ENCODE results near the gene TIE1.

The TIE1 gene

DNA sequence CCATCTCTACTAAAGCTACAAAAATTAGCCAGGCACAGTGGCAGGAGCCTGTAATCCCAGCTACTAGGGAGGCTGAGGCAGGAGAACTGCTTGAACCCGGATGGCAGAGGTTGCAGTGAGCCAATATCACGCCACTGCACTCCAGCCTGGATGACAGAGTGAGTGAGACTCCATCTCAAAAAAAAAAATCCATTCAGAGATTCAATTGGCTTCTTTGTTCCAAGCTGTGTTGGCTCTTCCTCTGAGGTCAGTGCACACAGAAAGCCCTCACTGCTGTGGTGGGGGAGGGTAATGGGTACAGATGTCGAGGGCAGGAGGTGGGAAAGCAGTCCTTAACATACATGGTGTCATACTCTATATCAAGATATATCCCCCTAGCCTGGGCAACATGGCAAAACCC, 14.7 kb downstream of the TIE1 start:
- no peak for DNase-seq (ENCODE audit: low spot score)
- in situ Hi-C loops (cut with MboI; ENCODE audit: low sequenced_read_pairs, unreplicated experiment): no loop called here
- TF ChIP-seq, protein P1, sequence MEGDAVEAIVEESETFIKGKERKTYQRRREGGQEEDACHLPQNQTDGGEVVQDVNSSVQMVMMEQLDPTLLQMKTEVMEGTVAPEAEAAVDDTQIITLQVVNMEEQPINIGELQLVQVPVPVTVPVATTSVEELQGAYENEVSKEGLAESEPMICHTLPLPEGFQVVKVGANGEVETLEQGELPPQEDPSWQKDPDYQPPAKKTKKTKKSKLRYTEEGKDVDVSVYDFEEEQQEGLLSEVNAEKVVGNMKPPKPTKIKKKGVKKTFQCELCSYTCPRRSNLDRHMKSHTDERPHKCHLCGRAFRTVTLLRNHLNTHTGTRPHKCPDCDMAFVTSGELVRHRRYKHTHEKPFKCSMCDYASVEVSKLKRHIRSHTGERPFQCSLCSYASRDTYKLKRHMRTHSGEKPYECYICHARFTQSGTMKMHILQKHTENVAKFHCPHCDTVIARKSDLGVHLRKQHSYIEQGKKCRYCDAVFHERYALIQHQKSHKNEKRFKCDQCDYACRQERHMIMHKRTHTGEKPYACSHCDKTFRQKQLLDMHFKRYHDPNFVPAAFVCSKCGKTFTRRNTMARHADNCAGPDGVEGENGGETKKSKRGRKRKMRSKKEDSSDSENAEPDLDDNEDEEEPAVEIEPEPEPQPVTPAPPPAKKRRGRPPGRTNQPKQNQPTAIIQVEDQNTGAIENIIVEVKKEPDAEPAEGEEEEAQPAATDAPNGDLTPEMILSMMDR (IDR thresholded peaks at IDR 0.05; ENCODE audit: borderline replicate concordance, control extremely low read depth, extremely low read depth, insufficient read depth, missing control alignments): no peak

DNA sequence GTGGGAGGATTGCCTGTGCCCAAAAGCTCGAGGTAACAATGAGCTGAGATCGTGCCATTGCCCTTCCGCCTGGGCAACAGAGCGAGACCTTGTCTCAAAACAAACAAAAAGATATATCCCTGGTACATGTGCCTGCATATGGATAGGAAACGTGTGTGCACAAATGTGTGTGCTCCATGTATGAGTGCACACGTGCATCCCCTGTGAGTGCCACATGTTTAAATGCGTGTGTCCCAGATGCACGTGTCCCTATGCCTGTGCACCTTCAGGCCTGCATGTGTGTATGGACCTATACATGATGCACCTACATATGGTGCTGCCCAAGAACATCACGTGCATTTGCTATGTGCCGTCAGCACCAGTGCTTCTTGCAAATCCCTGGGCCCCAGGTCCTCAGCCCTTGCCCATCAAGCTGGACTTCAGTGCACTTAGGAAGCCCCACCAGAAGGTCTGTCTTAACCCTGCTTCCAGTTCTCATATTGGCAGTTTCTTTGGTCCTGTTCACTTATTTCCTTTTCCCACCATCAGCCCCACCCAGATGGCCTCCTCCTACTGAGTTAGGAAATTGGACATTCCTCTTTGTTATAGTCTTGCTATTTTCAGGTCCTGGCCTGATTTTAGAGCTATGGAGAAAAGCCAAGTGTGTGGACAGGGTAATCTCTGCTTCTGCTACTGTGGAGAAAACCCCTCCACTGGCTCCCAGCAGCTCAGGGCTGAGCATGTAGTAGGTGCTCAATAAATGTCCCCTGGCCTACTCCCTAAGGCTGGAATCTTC, 15.4 kb downstream of the TIE1 start:
- in situ Hi-C loops (cut with MboI; ENCODE audit: low sequenced_read_pairs, unreplicated experiment): no loop called here
- DNase-seq (ENCODE audit: low spot score): no peak
- TF ChIP-seq, protein P1 (IDR thresholded peaks at IDR 0.05; ENCODE audit: borderline replicate concordance, control extremely low read depth, extremely low read depth, insufficient read depth, missing control alignments): no peak

DNA sequence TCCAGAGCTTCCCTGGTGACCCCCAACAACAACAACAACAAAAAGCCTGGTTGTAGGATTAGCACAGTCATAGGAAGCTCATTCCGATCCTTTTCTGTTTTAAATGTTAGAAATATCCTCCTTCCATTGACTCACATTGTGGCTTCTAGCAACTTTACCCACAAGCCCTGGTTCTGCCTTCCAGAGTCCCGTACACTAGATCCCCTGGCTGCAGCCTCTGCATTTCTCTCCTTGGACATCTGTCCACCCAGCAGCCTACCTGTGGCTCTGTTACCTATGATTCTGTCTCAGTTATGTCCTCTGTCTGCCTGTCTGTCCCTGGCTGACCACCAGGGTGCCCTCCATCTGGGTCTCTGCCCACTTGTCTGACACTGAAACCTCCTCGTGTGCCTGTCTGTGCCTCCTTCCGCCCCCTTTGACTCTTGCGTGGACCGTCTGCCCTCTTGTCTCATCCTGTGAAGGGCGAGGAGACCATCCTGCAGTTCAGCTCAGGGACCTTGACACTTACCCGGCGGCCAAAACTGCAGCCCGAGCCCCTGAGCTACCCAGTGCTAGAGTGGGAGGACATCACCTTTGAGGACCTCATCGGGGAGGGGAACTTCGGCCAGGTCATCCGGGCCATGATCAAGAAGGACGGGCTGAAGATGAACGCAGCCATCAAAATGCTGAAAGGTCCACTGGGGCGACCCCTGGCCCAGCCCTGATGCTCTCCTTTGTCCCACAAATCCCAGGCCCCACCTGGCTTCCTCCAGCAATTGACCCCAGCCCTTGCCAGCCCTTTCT, 16.1 kb downstream of the TIE1 start:
- no peak for DNase-seq (ENCODE audit: low spot score)
- in situ Hi-C loops (cut with MboI; ENCODE audit: low sequenced_read_pairs, unreplicated experiment): no loop called here
- TF ChIP-seq, protein P1 (IDR thresholded peaks at IDR 0.05; ENCODE audit: borderline replicate concordance, control extremely low read depth, extremely low read depth, insufficient read depth, missing control alignments): no peak

DNA sequence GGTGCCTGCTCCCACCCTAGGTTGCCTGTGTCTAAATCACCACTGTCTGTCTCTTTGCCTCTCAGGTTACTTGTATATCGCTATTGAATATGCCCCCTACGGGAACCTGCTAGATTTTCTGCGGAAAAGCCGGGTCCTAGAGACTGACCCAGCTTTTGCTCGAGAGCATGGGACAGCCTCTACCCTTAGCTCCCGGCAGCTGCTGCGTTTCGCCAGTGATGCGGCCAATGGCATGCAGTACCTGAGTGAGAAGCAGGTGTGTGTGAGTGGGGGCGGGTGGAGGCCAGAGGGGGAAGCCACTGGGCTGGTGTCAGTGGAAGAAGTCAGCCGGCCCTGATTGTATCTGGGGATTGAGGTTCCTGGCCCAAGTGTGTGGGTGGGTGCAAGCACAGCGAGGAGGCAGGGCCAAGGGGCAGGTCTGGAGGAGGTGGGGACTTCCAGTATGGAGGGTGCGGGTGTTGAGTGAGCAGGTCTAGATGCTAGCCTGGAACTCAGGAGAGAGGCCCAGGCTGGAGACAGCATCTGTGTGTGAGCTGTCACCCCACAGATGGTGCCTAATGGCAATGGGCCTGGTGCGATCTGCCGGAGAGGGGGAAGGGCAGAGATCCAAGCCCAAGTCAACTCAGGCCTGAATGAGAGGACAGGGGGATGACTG, 17.2 kb downstream of the TIE1 start:
- TF ChIP-seq, protein P1 (IDR thresholded peaks at IDR 0.05; ENCODE audit: borderline replicate concordance, control extremely low read depth, extremely low read depth, insufficient read depth, missing control alignments): no peak
- in situ Hi-C loops (cut with MboI; ENCODE audit: low sequenced_read_pairs, unreplicated experiment): no loop called here
- no peak for DNase-seq (ENCODE audit: low spot score)

DNA sequence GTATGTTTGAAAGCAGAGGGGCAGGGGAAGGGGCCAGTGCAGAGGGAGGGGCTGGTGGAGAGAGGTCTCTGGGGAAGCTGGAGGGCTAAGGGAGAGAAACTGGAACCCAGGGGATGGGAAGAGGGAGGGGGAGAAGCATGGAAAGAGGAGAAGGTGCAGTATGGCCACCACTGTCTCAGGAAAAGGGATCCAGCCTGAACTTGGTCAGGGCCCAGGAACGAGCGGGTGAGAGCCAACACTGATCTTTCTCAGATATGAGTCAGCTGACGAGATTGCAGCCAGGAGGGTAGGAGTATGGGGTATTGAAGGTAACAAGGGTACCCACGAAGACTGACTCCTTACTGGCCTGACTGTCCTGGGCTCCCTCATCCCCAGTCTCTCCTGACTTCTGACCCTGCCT, 18.0 kb downstream of the TIE1 start:
- in situ Hi-C loops (cut with MboI; ENCODE audit: low sequenced_read_pairs, unreplicated experiment): no loop called here
- TF ChIP-seq, protein P1 (IDR thresholded peaks at IDR 0.05; ENCODE audit: borderline replicate concordance, control extremely low read depth, extremely low read depth, insufficient read depth, missing control alignments): no peak

DNA sequence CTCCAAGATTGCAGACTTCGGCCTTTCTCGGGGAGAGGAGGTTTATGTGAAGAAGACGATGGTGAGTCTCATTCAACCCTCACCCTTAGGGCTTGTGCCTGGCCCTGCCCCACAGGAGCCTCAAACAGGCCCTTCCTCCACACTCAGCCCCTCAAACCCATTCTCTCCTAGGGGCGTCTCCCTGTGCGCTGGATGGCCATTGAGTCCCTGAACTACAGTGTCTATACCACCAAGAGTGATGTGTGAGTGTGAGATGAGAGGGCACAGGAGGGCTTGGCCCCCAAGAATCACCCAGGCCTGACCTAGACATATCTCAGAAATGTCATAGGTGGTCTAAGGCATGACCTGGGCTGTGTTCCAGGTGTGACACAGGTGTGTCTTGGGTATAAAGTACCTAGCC, 18.5 kb downstream of the TIE1 start:
- TF ChIP-seq, protein P1 (IDR thresholded peaks at IDR 0.05; ENCODE audit: borderline replicate concordance, control extremely low read depth, extremely low read depth, insufficient read depth, missing control alignments): no peak

More for the DNA sequence above, 18.0 kb downstream of the TIE1 start:
- no peak for DNase-seq (ENCODE audit: low spot score)

More for the DNA sequence above, 18.5 kb downstream of the TIE1 start:
- in situ Hi-C loops (cut with MboI; ENCODE audit: low sequenced_read_pairs, unreplicated experiment): no loop called here
- DNase-seq (ENCODE audit: low spot score): no peak

Data from GM13976 (cell line).